IMR-90 (cell line): ENCODE measurements around the gene TCERG1L. TPM values are rescaled to one million over a fixed set of nuclear protein-coding genes. Genes with fewer than 3 reads are reported as not detected.

ENCODE experiments used
- ATAC-seq: fragments of 200-7000 bp; cut with Tn5 transposase; 2 replicates; pipeline ENCODE4 v1.9.1; 2020; ENCODE audit warnings: low read depth, mild to moderate bottlenecking, moderate library complexity
- BruUV-seq: library from RNA; stranded (reverse); fragments of 400-500 nt; replicated peaks from 2 replicates; lab custom pipeline; 2021; lab: Mats Ljungman, UMichigan
- CTCF ChIA-PET: fragments of 300-600 bp; formaldehyde crosslinking; extraction: SDS; loops from one replicate; lab custom pipeline; 2021; ENCODE audit warnings: antibody characterized with exemption; lab: Yijun Ruan, JAX
- POLR2A ChIA-PET: fragments of 300-600 bp; sonication (Branson Sonifier 250); formaldehyde crosslinking; loops from one replicate; lab custom pipeline; 2022; ENCODE audit warnings: antibody characterized with exemption; ENCODE audit not compliant: unreplicated experiment; lab: Charles Lee
- DNase-seq: peaks from one replicate; pipeline ENCODE4 v3.0.0; 2013
- H2AFZ ChIP-seq: replicated peaks from 2 replicates; pipeline ENCODE3; 2013; ENCODE audit warnings: low read length, mild to moderate bottlenecking; ENCODE audit not compliant: poor library complexity
- H2AK5ac ChIP-seq: 2 replicates; pipeline ENCODE4 v1.6.1; 2013; ENCODE audit warnings: low read depth, low read length, inconsistent platforms
- H2AK9ac ChIP-seq: replicated peaks from 2 replicates; pipeline ENCODE3; 2013; ENCODE audit warnings: mild to moderate bottlenecking, low read depth, low read length, moderate library complexity; ENCODE audit not compliant: poor library complexity
- H2BK120ac ChIP-seq: 2 replicates; pipeline ENCODE4 v1.6.1; 2013; ENCODE audit warnings: low read depth, low read length, inconsistent platforms
- H2BK15ac ChIP-seq: 3 replicates; pipeline ENCODE4 v1.6.1; 2013; ENCODE audit warnings: low read depth, low read length, inconsistent platforms
- H2BK20ac ChIP-seq: 2 replicates; pipeline ENCODE4 v1.6.1; 2013; ENCODE audit warnings: low read depth, mild to moderate bottlenecking, inconsistent platforms, low read length, moderate library complexity
- H2BK5ac ChIP-seq: 2 replicates; pipeline ENCODE4 v1.6.1; 2013; ENCODE audit warnings: mild to moderate bottlenecking, low read depth, low read length, inconsistent platforms; ENCODE audit not compliant: poor library complexity, severe bottlenecking
- H3K14ac ChIP-seq: replicated peaks from 2 replicates; pipeline ENCODE4 v1.6.1; 2013; ENCODE audit warnings: low read depth, low read length, inconsistent platforms
- H3K18ac ChIP-seq: 2 replicates; pipeline ENCODE4 v1.6.1; 2013; ENCODE audit warnings: low read depth, low read length, control low read depth
- H3K23ac ChIP-seq: 2 replicates; pipeline ENCODE4 v1.6.1; 2013; ENCODE audit warnings: low read depth, low read length, inconsistent platforms
- H3K27ac ChIP-seq: 2 replicates; pipeline ENCODE4 v1.5.1; 2013; ENCODE audit warnings: mild to moderate bottlenecking, control low read depth, low read length; ENCODE audit not compliant: insufficient read depth
- H3K27me3 ChIP-seq: 2 replicates; pipeline ENCODE4 v1.6.1; 2013; ENCODE audit warnings: low read length; ENCODE audit not compliant: control insufficient read depth, insufficient read depth
- H3K36me3 ChIP-seq: 2 replicates; pipeline ENCODE4 v1.6.1; 2013; ENCODE audit warnings: low read length, mixed read lengths; ENCODE audit not compliant: control insufficient read depth, insufficient read depth
- H3K4ac ChIP-seq: 2 replicates; pipeline ENCODE4 v1.6.1; 2013; ENCODE audit warnings: low read depth, low read length, inconsistent platforms
- H3K4me1 ChIP-seq: 2 replicates; pipeline ENCODE4 v1.6.1; 2013; ENCODE audit warnings: low read length, mixed read lengths; ENCODE audit not compliant: control insufficient read depth, insufficient read depth
- H3K4me2 ChIP-seq: 2 replicates; pipeline ENCODE4 v1.6.1; 2013; ENCODE audit warnings: low read depth, mild to moderate bottlenecking, control low read depth, low read length, moderate library complexity
- H3K4me3 ChIP-seq: 2 replicates; pipeline ENCODE4 v1.5.1; 2013; ENCODE audit warnings: low read depth, mild to moderate bottlenecking, control low read depth, low read length, moderate library complexity; ENCODE audit not compliant: insufficient read depth
- H3K56ac ChIP-seq: 2 replicates; pipeline ENCODE4 v1.6.1; 2013; ENCODE audit warnings: low read length, inconsistent platforms; ENCODE audit not compliant: insufficient read depth; ENCODE audit errors: extremely low read depth
- H3K79me1 ChIP-seq, 2 experiments: 2 replicates each; pipeline ENCODE4 v1.6.1; 2013; ENCODE audit warnings: low read length in 2 of 2, inconsistent platforms in 1 of 2, low read depth in 1 of 2
- H3K9ac ChIP-seq: 2 replicates; pipeline ENCODE4 v1.6.1; 2013; ENCODE audit warnings: low read depth, low read length, control low read depth
- H3K9me1 ChIP-seq: 2 replicates; pipeline ENCODE4 v1.6.1; 2013; ENCODE audit warnings: low read length, inconsistent platforms; ENCODE audit not compliant: insufficient read depth
- H3K9me3 ChIP-seq: 2 replicates; pipeline ENCODE4 v1.6.1; 2013; ENCODE audit warnings: low read length; ENCODE audit not compliant: control insufficient read depth, insufficient read depth
- H4K20me1 ChIP-seq: 2 replicates; pipeline ENCODE4 v1.6.1; 2013; ENCODE audit warnings: low read length, inconsistent platforms; ENCODE audit not compliant: insufficient read depth
- H4K5ac ChIP-seq: 2 replicates; pipeline ENCODE4 v1.6.1; 2013; ENCODE audit warnings: mild to moderate bottlenecking, low read depth, low read length, control low read depth
- H4K8ac ChIP-seq, 2 experiments: 2 replicates each; pipeline ENCODE4 v1.6.1; 2013; ENCODE audit warnings: low read depth in 2 of 2, low read length in 2 of 2, control low read depth in 1 of 2, inconsistent platforms in 1 of 2
- H4K91ac ChIP-seq: 2 replicates; pipeline ENCODE4 v1.6.1; 2013; ENCODE audit warnings: low read depth, low read length, inconsistent platforms; ENCODE audit not compliant: insufficient read depth
- CEBPB ChIP-seq: IDR thresholded peaks from 2 replicates; pipeline ENCODE4 v1.6.1; 2012; ENCODE audit warnings: low read depth, low read length, improper control_type of control experiment
- ELK1 ChIP-seq: fragments of 150-350 bp; IDR thresholded peaks from 2 replicates; pipeline ENCODE4 v1.6.1; 2016; ENCODE audit warnings: low read depth, mild to moderate bottlenecking, low read length, moderate library complexity, borderline replicate concordance
- RCOR1 ChIP-seq: IDR thresholded peaks from 2 replicates; pipeline ENCODE4 v1.6.1; 2012; ENCODE audit warnings: mild to moderate bottlenecking, low read length, improper control_type of control experiment; ENCODE audit not compliant: insufficient replicate concordance
- WGBS, 2 experiments: methylation state at CpG; one replicate each; pipeline versions ENCODE4 v1.1.5 to v1.1.7; 2013; ENCODE audit warnings: missing lambda C conversion rate in 2 of 2; ENCODE audit not compliant: insufficient read length in 1 of 2; ENCODE audit errors: extremely low coverage in 2 of 2; 5-methylcytosine and 5-hydroxymethylcytosine counted together
- dilution Hi-C: fragments of 300-500 bp; cut with HindIII; formaldehyde crosslinking; loops from one replicate; pipeline ENCODE4 v1.14.3; 2018; ENCODE audit warnings: low sequenced_read_pairs; ENCODE audit not compliant: unreplicated experiment
- in situ Hi-C: fragments of 300-500 bp; cut with MboI; formaldehyde crosslinking; loops from 3 replicates; pipeline ENCODE4 v1.14.3; 2019; ENCODE audit warnings: low sequenced_read_pairs, inconsistent platforms, mixed read lengths
- intact Hi-C: fragments of 100-400 bp; cut with micrococcal nuclease; formaldehyde crosslinking; loops from 2 replicates; pipeline ENCODE4 v1.10.0; 2022
- polyA plus RNA-seq, 3 experiments: library from polyadenylated mRNA; depleted of rRNA; stranded (reverse); fragments of >200 nt; gene quantifications; 2 replicates each; pipeline ENCODE4 v1.2.3, GENCODE V29; 2012; ENCODE audit warnings: low replicate concordance in 1 of 3
- total RNA-seq: library from RNA; depleted of rRNA; stranded (reverse); fragments of >200 nt; gene quantifications from 2 replicates; pipeline ENCODE4 v1.2.3, GENCODE V29; 2012

TCERG1L gene
- total and polyA plus RNA-seq, 2 of the 4 experiments (the other 2 are of a cell fraction) = not detected

GRCh38 chr10:131195116-131195515 lies 116.4 kb downstream of the TCERG1L start:
- no peak overlapping the region for H2BK120ac ChIP-seq
- in situ Hi-C loops = no loop called here

More at GRCh38 chr10:131195116-131195515, 116.4 kb downstream of the TCERG1L start:
- H3K27ac ChIP-seq = no peak overlapping the region
- no peak for DNase-seq
- H3K36me3 ChIP-seq = no peaks in the 10 kb centered on the region
- no peak overlapping the region for H2BK20ac ChIP-seq
- no peak overlapping the region for H2AK5ac ChIP-seq
- WGBS, 2 experiments = no CpG with 5 or more reads among the region's 9 CpGs
- no peak overlapping the region for H3K4me2 ChIP-seq
- H2BK5ac ChIP-seq = no peak overlapping the region
- dilution Hi-C loops (no loop called here), intact Hi-C loops (no loop called here)
- H3K9me3 ChIP-seq = peaks cover 38% of the 10 kb centered on the region
- no peak overlapping the region for H3K18ac ChIP-seq
- H4K91ac ChIP-seq = no peak overlapping the region
- ATAC-seq = no peak
- no peak overlapping the region for H4K8ac ChIP-seq
- no peaks in the 10 kb centered on the region for H4K20me1 ChIP-seq
- H3K14ac ChIP-seq = no peak overlapping the region
- no peak overlapping the region for H3K9ac ChIP-seq
- no TSS peak for BruUV-seq
- no peak overlapping the region for H3K23ac ChIP-seq
- POLR2A ChIA-PET = no interaction called here
- no peaks in the 10 kb centered on the region for H3K4me1 ChIP-seq
- TF ChIP-seq CEBPB (no peak), ELK1 (no peak), RCOR1 (no peak)
- H3K4me3 ChIP-seq = no peak overlapping the region
- no peak overlapping the region for H2AFZ ChIP-seq
- H2BK15ac ChIP-seq = no peak overlapping the region
- H2AK9ac ChIP-seq = no peak overlapping the region
- H3K4ac ChIP-seq = no peak overlapping the region
- H3K9me1 ChIP-seq = no peaks in the 10 kb centered on the region
- no peak overlapping the region for H3K56ac ChIP-seq
- CTCF ChIA-PET = no interaction called here
- no peak overlapping the region for H4K5ac ChIP-seq
- H3K27me3 ChIP-seq = no peaks in the 10 kb centered on the region
- no peaks in the 10 kb centered on the region for H3K79me1 ChIP-seq
